OCI-LY7 (cell line): ENCODE data around the gene PLEK. TPM values are rescaled to one million over a fixed set of nuclear protein-coding genes. Genes with fewer than 3 reads are reported as not detected.

Experiments
- BruUV-seq: library from RNA; stranded (reverse); fragments of 400-500 nt; replicated peaks from 2 replicates; lab custom pipeline; 2021; lab: Mats Ljungman, UMichigan
- CTCF ChIA-PET: fragments of 300-600 bp; sonication (Branson Sonifier 250); formaldehyde crosslinking; loops from one replicate; lab custom pipeline; 2022; ENCODE audit warnings: antibody characterized with exemption; ENCODE audit not compliant: unreplicated experiment; lab: Charles Lee
- POLR2A ChIA-PET: fragments of 300-600 bp; sonication (Branson Sonifier 250); formaldehyde crosslinking; loops from one replicate; lab custom pipeline; 2022; ENCODE audit warnings: antibody characterized with exemption; lab: Charles Lee
- DNase-seq: peaks from one replicate; pipeline ENCODE4 v3.0.0-alpha.2; 2015; ENCODE audit warnings: low spot score
- H2AFZ ChIP-seq: fragments of 200-600 bp; sonication (generic), shearing (Covaris generic); 2 replicates; pipeline ENCODE4 v1.6.1; 2014; ENCODE audit warnings: mild to moderate bottlenecking, antibody characterized with exemption, low read length, moderate library complexity
- H3K27ac ChIP-seq: fragments of 200-600 bp; sonication (generic); 2 replicates; pipeline ENCODE4 v1.5.1; 2014; ENCODE audit warnings: mixed run types, low read depth, mild to moderate bottlenecking, moderate library complexity, low read length, inconsistent platforms; ENCODE audit not compliant: poor library complexity, severe bottlenecking
- H3K36me3 ChIP-seq: fragments of 200-600 bp; sonication (generic); 2 replicates; pipeline ENCODE4 v1.6.1; 2014; ENCODE audit warnings: mild to moderate bottlenecking, antibody characterized with exemption, low read length, moderate library complexity, mixed read lengths; ENCODE audit not compliant: insufficient read depth
- H3K4me1 ChIP-seq: fragments of 200-600 bp; sonication (generic); 2 replicates; pipeline ENCODE4 v1.5.1; 2014; ENCODE audit warnings: mild to moderate bottlenecking, low read length; ENCODE audit not compliant: insufficient read depth, poor library complexity, severe bottlenecking
- H3K4me2 ChIP-seq: fragments of 200-600 bp; sonication (generic); 2 replicates; pipeline ENCODE4 v1.6.1; 2014; ENCODE audit warnings: mild to moderate bottlenecking, low read length
- H3K4me3 ChIP-seq: fragments of 200-600 bp; sonication (generic); 2 replicates; pipeline ENCODE4 v1.5.1; 2014; ENCODE audit warnings: mild to moderate bottlenecking, low read depth, low read length; ENCODE audit not compliant: poor library complexity, severe bottlenecking
- H3K79me2 ChIP-seq: fragments of 200-600 bp; sonication (generic); 2 replicates; pipeline ENCODE4 v1.6.1; 2016; ENCODE audit warnings: low read depth, mild to moderate bottlenecking, low read length, moderate library complexity, mixed read lengths; ENCODE audit not compliant: insufficient read depth
- H3K9me2 ChIP-seq: fragments of 200-600 bp; sonication (generic); 2 replicates; pipeline ENCODE4 v1.6.1; 2016; ENCODE audit warnings: mild to moderate bottlenecking, low read length, mixed read lengths; ENCODE audit not compliant: insufficient read depth
- H3K9me3 ChIP-seq: fragments of 200-600 bp; sonication (generic); 2 replicates; pipeline ENCODE4 v1.6.1; 2014; ENCODE audit warnings: mild to moderate bottlenecking, mixed run types, low read length, mixed read lengths
- H4K20me1 ChIP-seq: fragments of 200-600 bp; sonication (generic); 2 replicates; pipeline ENCODE4 v1.6.1; 2014; ENCODE audit warnings: mild to moderate bottlenecking, antibody characterized with exemption, low read length, moderate library complexity, mixed read lengths; ENCODE audit not compliant: insufficient read depth
- CTCF ChIP-seq: fragments of 200-600 bp; sonication (generic); conservative IDR thresholded peaks from 2 replicates; pipeline ENCODE4 v1.5.1; 2014; ENCODE audit warnings: mild to moderate bottlenecking, antibody characterized with exemption, low read length, moderate library complexity, mixed read lengths
- EZH2phosphoT487 ChIP-seq: fragments of 200-600 bp; sonication (generic); IDR thresholded peaks from 2 replicates; pipeline ENCODE4 v1.6.1; 2018; ENCODE audit warnings: low read depth, borderline replicate concordance, mild to moderate bottlenecking, mixed run types, antibody characterized with exemption, low read length, moderate library complexity, mixed read lengths
- intact Hi-C: fragments of 100-400 bp; cut with micrococcal nuclease; formaldehyde crosslinking; loops from one replicate; pipeline ENCODE4 v1.10.0; 2022; ENCODE audit not compliant: unreplicated experiment
- total RNA-seq, 2 experiments: library from RNA; depleted of rRNA in 1 of 2; stranded (reverse); fragments of >200 nt in 1 of 2; shearing (Covaris generic) in 1 of 2; gene quantifications; 2 replicates each; pipeline ENCODE4 v1.2.3, GENCODE V29; 2014 to 2022

PLEK gene
- total RNA-seq, 2 experiments from 2014 or later, result 20.8 to 80.6 TPM

GRCh38 chr2:68404893-68405799, 40.1 kb downstream of the PLEK start:
- TF ChIP-seq EZH2phosphoT487 (no peak), CTCF (no peak)
- Histone ChIP-seq H3K9me2 (no peaks in the 10 kb centered on the region), H3K27ac (no peak overlapping the region), H3K4me1 (peaks cover 12% of the 10 kb centered on the region), H3K36me3 (peaks cover 16% of the 10 kb centered on the region; the same call in 1 of the 2 replicates), H3K9me3 (peaks cover 8% of the 10 kb centered on the region; the same call in 1 of the 2 replicates), H3K79me2 (no peaks in the 10 kb centered on the region), H3K4me3 (no peak overlapping the region), H2AFZ (no peak overlapping the region), H4K20me1 (no peaks in the 10 kb centered on the region), H3K4me2 (no peak overlapping the region)
- POLR2A ChIA-PET, result interaction anchor here (0.9 to 1.7 kb wide), 2 partner anchors 9 to 15 kb away, joined by 3 read pairs; no protein-coding TSS in a partner anchor
- CTCF ChIA-PET, result no interaction called here
- DNase-seq, result no peak
- intact Hi-C loops, result no loop called here
- no TSS peak for BruUV-seq

- Histone ChIP-seq H4K20me1 (no peaks in the 10 kb centered on the region), H3K4me1 (peaks cover 57% of the 10 kb centered on the region), H3K9me3 (peaks cover 21% of the 10 kb centered on the region), H3K27ac (peak overlapping the region; percentile 92), H3K4me3 (peak overlapping the region; percentile 47), H3K9me2 (no peaks in the 10 kb centered on the region), H3K4me2 (peak overlapping the region; percentile 77), H3K36me3 (peaks cover 7% of the 10 kb centered on the region), H2AFZ (peak overlapping the region; percentile 65; the same call in 1 of the 2 replicates), H3K79me2 (no peaks in the 10 kb centered on the region)
- BruUV-seq, result TSS peak; percentile 81
- TF ChIP-seq CTCF (no peak), EZH2phosphoT487 (no peak)
- POLR2A ChIA-PET, result interaction anchor here (0.6 to 11.7 kb wide), 14 partner anchors 8 to 1293 kb away, joined by 3 to 103 read pairs (median 3); partner anchors contain the start of genes APLF, FBXO48 and PLEK
- intact Hi-C loops, result loop anchor here (1.0 to 2.0 kb wide), 3 partner anchors 25 to 49 kb away; no protein-coding TSS in a partner anchor
- CTCF ChIA-PET, result interaction anchor here (0.9 to 2.0 kb wide), 2 partner anchors 9 to 23 kb away, joined by 5 to 8 read pairs; no protein-coding TSS in a partner anchor
- peak; percentile 91 for DNase-seq
Measured at GRCh38 chr2:68411397-68412126, 46.5 kb downstream of the PLEK start.
